ENCODE results near the gene PAX4.

GRCh38 chr7:127647636-127648035 lies 29.7 kb upstream of the PAX4 start:
- TF ChIP-seq, protein P1, sequence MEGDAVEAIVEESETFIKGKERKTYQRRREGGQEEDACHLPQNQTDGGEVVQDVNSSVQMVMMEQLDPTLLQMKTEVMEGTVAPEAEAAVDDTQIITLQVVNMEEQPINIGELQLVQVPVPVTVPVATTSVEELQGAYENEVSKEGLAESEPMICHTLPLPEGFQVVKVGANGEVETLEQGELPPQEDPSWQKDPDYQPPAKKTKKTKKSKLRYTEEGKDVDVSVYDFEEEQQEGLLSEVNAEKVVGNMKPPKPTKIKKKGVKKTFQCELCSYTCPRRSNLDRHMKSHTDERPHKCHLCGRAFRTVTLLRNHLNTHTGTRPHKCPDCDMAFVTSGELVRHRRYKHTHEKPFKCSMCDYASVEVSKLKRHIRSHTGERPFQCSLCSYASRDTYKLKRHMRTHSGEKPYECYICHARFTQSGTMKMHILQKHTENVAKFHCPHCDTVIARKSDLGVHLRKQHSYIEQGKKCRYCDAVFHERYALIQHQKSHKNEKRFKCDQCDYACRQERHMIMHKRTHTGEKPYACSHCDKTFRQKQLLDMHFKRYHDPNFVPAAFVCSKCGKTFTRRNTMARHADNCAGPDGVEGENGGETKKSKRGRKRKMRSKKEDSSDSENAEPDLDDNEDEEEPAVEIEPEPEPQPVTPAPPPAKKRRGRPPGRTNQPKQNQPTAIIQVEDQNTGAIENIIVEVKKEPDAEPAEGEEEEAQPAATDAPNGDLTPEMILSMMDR (IDR thresholded peaks at IDR 0.05 in 8 of 11, conservative IDR thresholded peaks at IDR 0.05 in 3 of 11): no peak
- TF ChIP-seq POLR2A (IDR thresholded peaks at IDR 0.05) (no peak), POLR2AphosphoS5 (IDR thresholded peaks at IDR 0.05) (no peak)
